HCEC 1CT (cell line): ENCODE results near the gene ITGBL1.

Source experiments
- DNase-seq: peaks from one replicate; pipeline ENCODE4 v3.0.0-alpha.2; 2017

Gene ITGBL1

GRCh38 chr13:101451641-101452040 lies 834 bp upstream of the ITGBL1 start:
- no peak for DNase-seq

DNA sequence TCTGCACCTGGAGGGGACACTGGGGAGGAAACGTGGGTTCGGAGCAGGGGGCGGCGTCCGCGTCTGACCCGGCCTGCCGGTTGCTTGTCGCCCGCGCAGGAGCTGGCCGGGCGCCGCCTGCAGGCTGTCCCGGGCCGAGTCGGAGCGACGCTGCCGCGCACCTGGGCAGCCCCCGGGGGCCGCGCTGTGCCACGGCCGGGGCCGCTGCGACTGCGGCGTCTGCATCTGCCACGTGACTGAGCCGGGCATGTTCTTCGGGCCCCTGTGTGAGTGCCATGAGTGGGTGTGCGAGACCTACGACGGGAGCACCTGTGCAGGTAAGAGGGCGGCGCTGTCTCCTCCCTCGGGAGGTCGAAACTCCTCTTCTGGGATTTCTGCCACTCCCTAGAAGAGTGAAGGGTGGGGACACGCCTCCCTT lies 1.3 kb downstream of the ITGBL1 start:
- peak; percentile 27 for DNase-seq

DNA sequence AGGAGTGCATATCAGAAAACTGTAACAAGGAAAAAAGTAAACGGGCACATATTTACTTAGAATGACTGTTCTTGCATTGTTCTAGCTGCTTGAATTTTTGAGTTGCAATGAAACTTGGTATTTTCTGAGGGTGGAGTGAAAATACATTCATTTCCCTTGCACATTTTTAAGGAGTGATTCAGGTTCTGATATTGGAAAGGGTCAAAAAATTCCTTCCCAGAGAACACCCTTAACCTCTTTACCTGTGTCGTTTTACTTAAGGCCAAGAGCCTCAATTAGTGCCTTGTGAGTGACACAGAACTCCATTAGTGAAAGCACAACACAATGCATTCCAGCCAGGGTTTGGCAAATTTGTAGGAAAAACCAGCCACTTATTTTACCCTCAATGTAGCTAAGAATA lies 2.3 kb downstream of the ITGBL1 start:
- peak; percentile 31 for DNase-seq

DNA sequence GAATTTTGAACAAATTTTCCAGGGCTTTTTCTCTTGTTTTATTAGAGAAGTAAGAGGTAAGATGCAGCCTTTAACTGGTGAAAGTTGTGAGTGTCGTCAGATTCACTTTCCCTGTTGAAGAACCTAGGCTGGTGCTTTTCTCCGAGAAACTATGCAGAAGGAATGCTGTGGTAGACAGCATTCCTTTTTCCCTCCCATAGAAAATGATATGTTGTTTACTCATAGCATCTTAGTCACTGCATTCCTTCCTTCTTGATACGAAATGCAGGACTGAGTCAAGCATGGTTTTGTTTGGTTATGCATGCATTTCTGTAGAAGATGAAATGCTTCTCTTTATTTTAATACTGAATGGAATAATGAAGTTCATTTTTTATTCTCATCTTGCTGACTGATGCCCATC lies 3.4 kb downstream of the ITGBL1 start:
- DNase-seq, result peak; percentile 95

DNA sequence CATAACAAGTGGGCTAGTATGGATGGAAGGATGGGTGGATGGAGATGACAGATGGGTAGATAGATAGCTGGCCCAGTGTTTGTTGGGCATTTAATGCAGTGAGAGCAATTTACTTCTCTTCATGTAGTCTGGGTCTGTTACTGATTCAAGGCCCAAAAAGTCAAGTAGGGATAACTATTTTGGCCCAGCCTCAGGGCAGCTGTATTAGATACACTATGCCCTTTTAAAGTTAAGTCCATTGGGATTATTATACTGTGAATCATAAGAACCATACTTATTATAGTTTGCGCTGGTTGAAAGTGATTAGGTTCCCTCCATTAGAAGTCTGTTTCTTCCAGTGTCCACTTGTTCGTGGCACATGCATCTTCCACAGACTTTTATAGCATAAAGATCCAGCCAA lies 4.7 kb downstream of the ITGBL1 start:
- DNase-seq, result no peak

DNA sequence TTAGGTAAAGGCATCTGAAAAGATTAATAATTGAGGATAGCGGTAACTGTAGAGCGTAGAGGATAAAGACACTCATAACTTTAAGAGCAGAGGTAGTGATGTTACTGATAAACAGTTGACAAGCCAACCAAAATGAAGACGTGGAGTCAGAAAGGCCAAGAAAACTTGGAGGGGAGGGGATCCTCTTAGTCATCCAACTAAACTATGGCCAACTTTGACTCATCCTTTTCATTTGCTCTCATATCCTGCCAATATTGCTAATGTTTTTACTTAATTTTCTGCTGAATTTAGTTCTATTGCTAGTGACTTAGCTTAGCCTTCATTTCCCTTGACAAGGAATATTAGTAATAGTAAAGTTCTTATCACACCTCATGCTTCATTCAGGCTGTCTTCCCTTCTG lies 13.4 kb downstream of the ITGBL1 start:
- peak; percentile 51 for DNase-seq

DNA sequence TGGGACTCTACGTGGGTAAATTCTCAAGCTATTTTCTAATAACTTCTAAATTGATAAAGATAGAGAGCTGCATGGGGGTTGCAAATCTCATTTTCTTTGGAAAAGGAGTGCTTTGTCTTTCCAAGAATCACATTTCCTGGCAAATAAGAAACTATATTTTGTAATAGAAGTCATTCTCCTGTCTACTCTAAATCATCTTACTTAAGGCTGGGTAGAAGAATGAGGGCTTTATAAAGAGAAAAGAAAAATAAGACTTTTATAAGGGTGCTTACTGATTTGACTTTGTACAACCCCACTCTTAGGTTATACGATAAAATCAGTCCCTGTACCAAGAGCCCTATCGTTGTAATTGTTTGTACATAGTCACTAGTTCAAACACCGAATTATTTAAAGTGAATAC lies 14.9 kb downstream of the ITGBL1 start:
- no peak for DNase-seq

DNA sequence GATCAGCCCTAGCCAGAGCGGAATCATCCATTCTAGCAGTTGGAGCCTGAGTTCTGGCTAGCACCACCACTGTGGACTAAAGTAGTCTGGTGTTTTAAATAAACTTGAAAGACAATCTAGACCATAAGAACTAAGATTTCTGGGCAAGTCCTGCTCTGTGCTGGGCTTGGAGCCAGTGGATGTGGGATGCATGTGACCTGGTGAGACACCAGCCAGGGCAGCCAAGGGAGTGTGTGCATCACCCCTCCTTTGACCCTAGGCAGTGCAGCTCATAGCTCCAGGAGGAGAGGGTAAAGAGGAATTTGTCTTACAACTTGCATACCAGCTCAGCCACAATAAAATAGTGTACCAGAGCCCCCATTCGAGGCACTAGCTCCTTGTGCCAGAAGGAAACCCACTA lies 21.0 kb downstream of the ITGBL1 start:
- peak; percentile 85 for DNase-seq

DNA sequence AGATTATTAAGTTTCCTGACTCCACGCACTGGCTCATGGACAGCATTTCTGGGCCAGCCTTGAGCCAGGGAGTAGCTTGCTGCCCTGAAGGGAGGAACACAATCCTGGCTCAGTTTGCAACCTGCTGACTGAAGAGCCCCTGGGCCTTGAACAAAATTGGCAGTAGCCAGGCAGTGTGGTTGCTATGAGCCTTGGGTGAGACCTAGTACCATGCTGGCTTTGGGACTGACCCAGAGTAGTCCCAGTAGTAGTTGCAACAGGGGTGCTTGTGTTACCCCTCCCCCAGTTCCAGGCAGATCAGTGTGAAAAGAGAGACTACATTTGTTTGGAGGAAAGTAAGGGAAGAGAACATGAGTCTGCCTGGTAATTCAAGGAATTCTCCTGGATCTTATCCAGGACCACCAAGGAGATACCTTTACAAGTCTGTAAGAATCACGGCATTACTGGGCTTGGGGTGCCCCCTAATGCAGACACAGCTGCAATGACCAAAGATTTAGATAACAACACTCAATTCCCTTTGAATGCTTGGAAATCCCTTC lies 22.0 kb downstream of the ITGBL1 start:
- peak; percentile 85 for DNase-seq

DNA sequence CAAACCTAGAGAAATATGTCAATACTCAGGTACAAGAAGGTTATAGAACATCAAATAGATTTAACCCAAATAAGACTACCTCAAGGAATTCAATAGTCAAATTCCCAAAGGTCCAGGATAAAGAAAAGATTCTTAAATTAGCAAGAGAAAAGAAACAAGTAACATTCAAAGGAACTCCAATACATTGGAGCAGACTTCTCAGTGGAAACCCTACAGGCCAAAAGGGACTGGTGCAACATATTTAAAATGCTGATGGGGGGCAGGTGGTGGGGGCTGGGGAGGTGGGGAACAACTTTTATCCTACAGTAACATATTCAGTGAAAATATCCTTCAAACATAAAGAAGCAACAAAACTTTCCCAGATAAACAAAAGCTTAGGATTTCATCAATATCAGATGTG lies 23.1 kb downstream of the ITGBL1 start:
- no peak for DNase-seq

- no peak for DNase-seq
Observed at GRCh38 chr13:101481421-101481820, 28.9 kb downstream of the ITGBL1 start.

GRCh38 chr13:101486708-101487437 lies 34.4 kb downstream of the ITGBL1 start:
- no peak for DNase-seq

- no peak for DNase-seq
Observed at GRCh38 chr13:101487438-101487830, 35.0 kb downstream of the ITGBL1 start.

DNA sequence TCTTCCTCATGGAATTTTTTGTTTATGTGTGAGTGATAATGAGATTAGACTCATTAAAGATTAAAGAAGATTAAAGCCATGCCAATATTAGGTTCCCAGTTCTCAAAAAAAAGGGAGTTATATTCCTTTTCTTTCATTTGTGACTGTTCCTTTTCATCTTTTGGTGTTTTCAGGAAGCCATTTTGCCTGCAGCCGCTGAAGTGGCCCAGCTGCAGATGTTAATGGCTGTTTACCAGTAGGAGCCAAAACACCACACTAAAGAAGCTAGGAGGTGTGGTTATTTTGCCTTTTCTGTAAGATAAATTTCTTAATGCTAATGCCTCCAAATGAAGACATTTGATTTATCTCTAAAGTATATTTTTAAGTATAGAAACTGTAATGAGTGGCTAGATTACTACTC lies 36.3 kb downstream of the ITGBL1 start:
- no peak for DNase-seq

- peak; percentile 30 for DNase-seq
Observed at GRCh38 chr13:101489643-101490405, 37.3 kb downstream of the ITGBL1 start.

DNA sequence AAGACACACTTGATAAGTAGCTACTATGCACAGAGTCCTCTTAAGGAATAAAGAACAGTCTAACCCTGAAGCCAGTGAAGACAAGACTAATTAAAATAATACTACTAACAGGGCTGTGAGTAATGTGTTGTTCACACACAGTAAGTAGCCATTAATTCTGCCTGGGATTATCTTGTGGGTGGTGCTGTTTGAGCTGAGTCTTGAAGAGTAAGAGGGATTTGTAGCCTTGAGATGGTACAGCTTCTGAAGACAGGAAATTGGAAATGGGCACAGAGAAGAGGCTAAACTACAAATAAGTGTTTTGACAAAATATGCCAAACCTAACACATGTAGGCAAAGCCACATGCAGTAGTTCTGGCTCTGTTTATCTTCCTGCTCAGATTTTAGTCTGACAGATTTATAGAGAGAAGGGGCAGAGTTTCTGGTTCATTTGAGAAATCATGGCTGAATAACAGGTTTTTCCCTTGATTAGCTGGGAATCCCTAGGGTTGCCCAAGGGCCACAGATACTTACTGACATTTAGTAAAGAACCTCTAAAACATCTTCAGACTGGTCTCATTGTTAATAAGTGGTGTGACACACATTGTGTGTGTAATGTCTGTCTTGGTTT lies 38.0 kb downstream of the ITGBL1 start:
- peak; percentile 54 for DNase-seq

GRCh38 chr13:101492251-101492910 lies 39.9 kb downstream of the ITGBL1 start:
- DNase-seq, result no peak

GRCh38 chr13:101493541-101493940 lies 41.1 kb downstream of the ITGBL1 start:
- no peak for DNase-seq

DNA sequence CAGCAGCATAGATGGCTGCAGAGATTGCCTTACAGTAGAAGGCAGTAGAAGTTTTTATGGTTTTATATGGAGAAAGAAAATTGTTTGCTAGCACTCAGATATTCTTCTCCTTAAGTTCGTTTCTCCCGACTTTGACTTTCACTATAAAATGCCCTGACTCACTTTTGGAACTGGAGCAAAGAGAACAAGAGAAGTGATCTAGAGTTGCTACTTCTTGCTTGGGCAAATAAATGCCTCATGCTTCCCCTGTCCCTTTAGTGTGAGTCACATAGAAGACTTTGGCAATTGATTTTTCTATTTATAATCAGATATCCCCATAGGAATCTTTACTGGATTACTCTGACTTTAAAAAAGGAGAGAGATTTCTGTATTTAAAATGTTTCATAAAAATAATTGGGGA lies 46.9 kb downstream of the ITGBL1 start:
- no peak for DNase-seq

- DNase-seq, result no peak
Observed at GRCh38 chr13:101502618-101503017, 50.1 kb downstream of the ITGBL1 start.

DNA sequence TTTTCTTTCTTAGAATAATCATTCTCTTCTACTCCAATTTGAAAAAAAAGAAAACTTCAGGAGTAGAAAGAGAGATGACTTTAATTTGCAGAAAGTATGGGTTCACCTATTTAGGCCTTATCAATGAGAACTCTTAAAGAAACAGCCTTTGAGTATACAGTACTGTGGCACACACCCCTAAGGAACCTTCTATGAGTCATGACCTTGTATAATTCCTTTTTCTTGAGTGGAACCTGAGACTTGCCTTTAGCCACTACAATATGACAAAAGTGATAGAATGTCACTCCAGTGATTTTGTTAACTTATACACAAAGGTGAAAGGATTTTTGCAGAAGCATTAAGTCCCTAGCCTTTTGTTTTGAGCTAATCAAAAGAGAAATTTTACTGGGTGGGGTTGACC lies 58.7 kb downstream of the ITGBL1 start:
- no peak for DNase-seq

DNA sequence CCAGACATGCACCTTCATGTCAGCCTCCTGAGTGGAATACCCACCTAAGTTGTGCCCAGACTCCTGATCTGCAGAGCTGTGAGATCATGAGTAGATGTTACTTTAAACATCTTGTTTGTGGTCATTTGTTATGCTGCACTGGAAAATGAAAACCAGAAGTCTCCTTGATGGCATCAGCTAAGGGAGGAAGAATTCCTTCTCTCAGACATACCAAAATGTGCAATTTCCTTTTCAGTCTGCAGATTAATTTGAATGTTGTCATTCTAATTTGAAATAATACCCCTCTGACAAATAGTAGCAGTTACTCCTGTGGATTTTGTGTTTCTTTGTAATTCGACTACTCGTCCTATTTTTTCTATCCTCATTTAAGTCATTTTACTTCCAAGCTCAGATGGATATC lies 59.3 kb downstream of the ITGBL1 start:
- DNase-seq, result no peak

- no peak for DNase-seq
Observed at GRCh38 chr13:101512650-101513049, 60.2 kb downstream of the ITGBL1 start.
